ENCODE measurements around the gene ZNF273.
"Not testable (repeated sequence)": the region's sequence is repeated elsewhere in the genome, so short reads cannot be mapped to it uniquely, and the experiment has no call there.

- TF ChIP-seq CTCF, POLR2A (IDR thresholded peaks at IDR 0.05): not testable (repeated sequence)
Observed at GRCh38 chr7:64915301-64915700, 12.2 kb downstream of the ZNF273 start.

Data from breast epithelium (tissue), 3 donors.